Neutrophil (primary cell): ENCODE data around the gene CEBPE.

Experiments used
- H3K27ac ChIP-seq: fragments of 200-600 bp; sonication (generic); 2 replicates; pipeline ENCODE4 v1.5.1; 2016; ENCODE audit warnings: mild to moderate bottlenecking, moderate library complexity
- H3K27me3 ChIP-seq: fragments of 200-600 bp; sonication (generic); 2 replicates; pipeline ENCODE4 v1.6.0; 2016; ENCODE audit warnings: mild to moderate bottlenecking
- H3K36me3 ChIP-seq: fragments of 200-600 bp; sonication (generic); 2 replicates; pipeline ENCODE4 v1.5.1; 2017
- H3K4me1 ChIP-seq, 2 experiments: fragments of 200-600 bp in 1 of 2; sonication (generic) in 1 of 2; 1 replicate in 1 of 2; 2 replicates in 1 of 2; pipeline versions ENCODE4 v1.5.1 to v1.6.1; 2013 to 2016; ENCODE audit warnings: low read depth in 1 of 2, low read length in 1 of 2, mild to moderate bottlenecking in 1 of 2, moderate library complexity in 1 of 2; ENCODE audit not compliant: control insufficient read depth in 1 of 2, insufficient read depth in 1 of 2
- H3K4me3 ChIP-seq, 2 experiments: fragments of 200-600 bp in 1 of 2; sonication (generic) in 1 of 2; 1 replicate in 1 of 2; 2 replicates in 1 of 2; pipeline ENCODE4 v1.5.1; 2013 to 2016; ENCODE audit warnings: low read depth in 1 of 2, low read length in 1 of 2, mild to moderate bottlenecking in 1 of 2, moderate library complexity in 1 of 2
- H3K9me3 ChIP-seq: fragments of 200-600 bp; sonication (generic); 2 replicates; pipeline ENCODE4 v1.5.1; 2016
- TF ChIP-seq, protein P1 (sequence below): fragments of 200-600 bp; sonication (generic); IDR thresholded peaks from 2 replicates; pipeline ENCODE4 v1.5.1; 2016; ENCODE audit warnings: antibody characterized with exemption

The CEBPE gene

DNA sequence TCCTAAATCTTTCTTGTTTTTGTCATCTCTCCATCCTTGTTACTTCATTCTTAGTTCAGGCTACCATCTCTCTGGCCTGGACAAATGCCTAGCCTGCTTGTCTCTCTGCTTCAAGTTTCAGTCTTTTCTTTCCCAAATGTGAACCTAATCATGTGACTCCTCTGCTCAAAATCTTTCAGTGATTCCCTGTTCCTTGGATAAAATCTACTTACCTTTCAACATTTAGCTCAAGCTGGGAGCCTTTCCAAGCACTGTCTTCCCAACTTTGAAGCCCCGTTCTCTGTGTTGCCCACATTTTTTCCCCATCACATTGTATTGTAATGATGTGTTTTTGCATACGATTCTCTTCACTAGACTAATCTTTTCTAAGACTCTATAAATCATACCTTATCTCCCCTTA lies 39.7 kb upstream of the CEBPE start:
- H3K4me3 ChIP-seq = no peak overlapping the region
- TF ChIP-seq, protein P1, sequence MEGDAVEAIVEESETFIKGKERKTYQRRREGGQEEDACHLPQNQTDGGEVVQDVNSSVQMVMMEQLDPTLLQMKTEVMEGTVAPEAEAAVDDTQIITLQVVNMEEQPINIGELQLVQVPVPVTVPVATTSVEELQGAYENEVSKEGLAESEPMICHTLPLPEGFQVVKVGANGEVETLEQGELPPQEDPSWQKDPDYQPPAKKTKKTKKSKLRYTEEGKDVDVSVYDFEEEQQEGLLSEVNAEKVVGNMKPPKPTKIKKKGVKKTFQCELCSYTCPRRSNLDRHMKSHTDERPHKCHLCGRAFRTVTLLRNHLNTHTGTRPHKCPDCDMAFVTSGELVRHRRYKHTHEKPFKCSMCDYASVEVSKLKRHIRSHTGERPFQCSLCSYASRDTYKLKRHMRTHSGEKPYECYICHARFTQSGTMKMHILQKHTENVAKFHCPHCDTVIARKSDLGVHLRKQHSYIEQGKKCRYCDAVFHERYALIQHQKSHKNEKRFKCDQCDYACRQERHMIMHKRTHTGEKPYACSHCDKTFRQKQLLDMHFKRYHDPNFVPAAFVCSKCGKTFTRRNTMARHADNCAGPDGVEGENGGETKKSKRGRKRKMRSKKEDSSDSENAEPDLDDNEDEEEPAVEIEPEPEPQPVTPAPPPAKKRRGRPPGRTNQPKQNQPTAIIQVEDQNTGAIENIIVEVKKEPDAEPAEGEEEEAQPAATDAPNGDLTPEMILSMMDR = no peak
- H3K27me3 ChIP-seq = no peaks in the 10 kb centered on the region
- no peaks in the 10 kb centered on the region for H3K36me3 ChIP-seq
- H3K27ac ChIP-seq = no peak overlapping the region
- H3K9me3 ChIP-seq = no peaks in the 10 kb centered on the region
- H3K4me1 ChIP-seq = peaks cover 63 to 64% of the 10 kb centered on the region in 2 experiments

GRCh38 chr14:23154964-23155587 lies 36.0 kb upstream of the CEBPE start:
- TF ChIP-seq, protein P1 = no peak
- H3K27ac ChIP-seq = peak overlapping the region; percentile 6

GRCh38 chr14:23153851-23154796 lies 35.1 kb upstream of the CEBPE start:
- peak overlapping the region; percentile 2 to 13 for H3K4me3 ChIP-seq
- H3K27ac ChIP-seq = peak overlapping the region; percentile 81

More at GRCh38 chr14:23154964-23155587, 36.0 kb upstream of the CEBPE start:
- H3K4me1 ChIP-seq = peaks cover 37 to 38% of the 10 kb centered on the region in 2 experiments
- H3K36me3 ChIP-seq = no peaks in the 10 kb centered on the region
- H3K27me3 ChIP-seq = no peaks in the 10 kb centered on the region
- H3K9me3 ChIP-seq = no peaks in the 10 kb centered on the region
- H3K4me3 ChIP-seq = no peak overlapping the region

DNA sequence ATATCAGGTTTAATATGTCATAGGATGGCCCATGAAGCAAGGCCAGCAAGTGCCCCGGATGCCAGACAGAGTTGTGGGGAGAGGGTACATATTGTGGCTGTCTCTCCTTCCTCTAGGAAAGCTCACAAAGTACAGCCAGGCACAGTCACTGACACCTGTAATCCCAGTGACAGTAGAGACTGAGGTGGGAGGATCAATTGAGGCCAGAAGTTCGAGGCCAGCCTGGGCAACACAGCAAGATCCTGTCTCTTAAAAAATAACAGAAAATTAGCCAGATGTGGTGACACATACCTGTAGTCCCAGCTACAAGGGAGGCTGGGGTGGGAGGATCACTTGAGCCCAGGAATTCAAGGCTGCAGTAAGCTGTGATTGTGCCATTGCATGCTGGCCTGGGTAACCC lies 32.3 kb upstream of the CEBPE start:
- Histone ChIP-seq H3K27ac (no peak overlapping the region), H3K4me3 (no peak overlapping the region), H3K9me3 (no peaks in the 10 kb centered on the region), H3K36me3 (no peaks in the 10 kb centered on the region), H3K4me1 (peaks cover 25 to 26% of the 10 kb centered on the region in 2 experiments), H3K27me3 (no peaks in the 10 kb centered on the region)
- TF ChIP-seq, protein P1 = no peak

More at GRCh38 chr14:23153851-23154796, 35.1 kb upstream of the CEBPE start:
- Histone ChIP-seq H3K4me1 (peaks cover 28% of the 10 kb centered on the region in 2 experiments), H3K27me3 (no peaks in the 10 kb centered on the region), H3K9me3 (no peaks in the 10 kb centered on the region), H3K36me3 (no peaks in the 10 kb centered on the region)
- TF ChIP-seq, protein P1 = no peak

- TF ChIP-seq, protein P1 = no peak
Observed at GRCh38 chr14:23149745-23150144, 30.7 kb upstream of the CEBPE start.

More at GRCh38 chr14:23149745-23150144, 30.7 kb upstream of the CEBPE start:
- H3K4me1 ChIP-seq = peaks cover 23 to 27% of the 10 kb centered on the region in 2 experiments
- no peaks in the 10 kb centered on the region for H3K36me3 ChIP-seq
- no peaks in the 10 kb centered on the region for H3K9me3 ChIP-seq
- H3K27ac ChIP-seq = no peak overlapping the region
- no peaks in the 10 kb centered on the region for H3K27me3 ChIP-seq
- H3K4me3 ChIP-seq = no peak overlapping the region
